NCI-H146 treated with DMSO at 0.1 percent for 48 hours (cell line): ENCODE results near the gene DGUOK.

ENCODE experiments used
- DNase-seq: peaks from one replicate; lab custom pipeline; 2025; ENCODE audit not compliant: unreplicated experiment; lab: John Stamatoyannopoulos, UW

The DGUOK gene

DNA sequence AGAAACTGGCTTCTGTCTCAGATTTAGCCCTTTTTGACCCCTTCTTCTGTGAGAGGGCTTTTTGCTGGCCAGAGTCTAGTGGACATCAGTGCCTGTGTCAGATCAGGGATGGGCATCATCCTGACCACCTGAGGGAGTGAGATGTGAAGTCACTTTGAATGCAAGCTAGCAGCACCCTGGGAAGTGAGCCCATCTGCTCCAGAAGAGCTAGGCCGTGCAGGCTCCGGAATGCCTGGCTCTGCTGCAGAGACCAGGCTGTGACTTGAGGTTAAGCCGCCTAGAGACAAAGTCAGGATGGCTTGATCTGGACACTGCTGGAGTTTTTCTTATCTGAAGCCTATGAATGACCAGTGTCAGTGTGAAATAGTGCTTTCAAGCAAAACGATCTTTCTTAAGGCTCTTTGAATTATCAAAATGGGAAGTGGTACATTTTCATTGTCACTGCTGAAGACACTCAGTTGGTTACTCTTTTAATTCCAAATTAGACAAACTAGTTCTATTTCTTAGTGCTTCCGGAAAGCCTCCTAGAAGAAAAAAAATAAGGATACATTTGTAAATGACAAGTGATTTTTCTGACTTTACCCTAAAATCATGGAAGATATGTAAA is 20.8 kb downstream of the DGUOK start:
- DNase-seq, result no peak

DNA sequence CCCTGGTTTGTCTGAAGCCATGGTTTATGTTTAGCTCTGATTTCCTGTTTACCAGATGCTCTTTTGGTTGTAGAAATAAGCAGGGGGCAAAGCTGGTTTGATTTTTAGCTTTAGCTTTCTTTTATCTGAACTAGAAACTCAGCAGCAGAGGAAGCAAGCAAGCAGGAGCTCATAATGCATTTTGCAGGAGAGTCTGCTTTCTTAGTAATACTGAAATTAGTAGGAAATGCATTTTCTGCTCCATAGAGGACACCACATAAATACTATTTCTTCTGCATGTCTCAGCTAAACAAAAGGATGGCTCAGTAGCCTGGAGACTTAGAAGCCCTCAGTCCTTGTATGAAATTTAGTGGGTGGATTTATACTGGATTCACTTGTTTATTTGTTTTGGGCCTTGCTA is 23.1 kb downstream of the DGUOK start:
- DNase-seq, result no peak

GRCh38 chr2:73952499-73953446 is 26.1 kb downstream of the DGUOK start:
- no peak for DNase-seq

GRCh38 chr2:73956218-73956865 is 29.7 kb downstream of the DGUOK start:
- DNase-seq, result no peak

GRCh38 chr2:73961274-73961673 is 34.6 kb downstream of the DGUOK start:
- DNase-seq, result no peak

GRCh38 chr2:73961823-73962615 is 35.3 kb downstream of the DGUOK start:
- no peak for DNase-seq

GRCh38 chr2:73962798-73963197 is 36.1 kb downstream of the DGUOK start:
- DNase-seq, result no peak

DNA sequence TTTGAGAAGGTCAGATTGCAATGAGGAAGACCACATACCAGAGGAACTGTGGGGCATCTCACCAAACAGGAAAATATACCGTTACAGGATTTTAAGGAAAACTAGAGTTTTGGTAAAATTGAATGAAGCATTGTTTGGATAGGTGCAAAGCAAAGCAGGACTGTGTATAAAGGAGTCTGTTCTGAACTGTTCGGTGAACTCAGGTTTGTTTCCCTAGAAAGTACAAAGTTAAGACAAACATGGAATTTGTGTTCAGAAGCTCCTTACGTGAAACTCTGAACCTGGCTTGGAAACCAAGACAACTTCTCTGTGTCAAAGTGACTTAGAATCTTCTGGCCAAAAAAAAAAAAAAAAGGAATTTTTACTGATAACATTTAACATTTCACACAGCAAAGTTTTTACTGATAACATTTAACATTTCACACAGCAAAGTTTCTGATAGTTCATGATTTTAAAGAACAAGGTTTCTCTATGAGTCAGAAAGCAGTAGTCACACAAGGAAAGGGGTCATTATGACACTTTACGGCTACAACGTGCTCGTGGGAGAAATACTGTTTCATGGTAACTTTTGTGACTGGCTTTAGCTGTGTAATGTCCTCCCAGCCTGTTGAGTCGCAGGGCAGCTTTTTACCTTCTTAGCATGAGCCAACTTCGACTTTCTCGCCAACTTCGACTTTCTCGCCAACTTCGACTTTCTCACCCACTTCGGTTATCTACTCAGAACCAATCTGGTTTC is 36.9 kb downstream of the DGUOK start:
- DNase-seq, result no peak

DNA sequence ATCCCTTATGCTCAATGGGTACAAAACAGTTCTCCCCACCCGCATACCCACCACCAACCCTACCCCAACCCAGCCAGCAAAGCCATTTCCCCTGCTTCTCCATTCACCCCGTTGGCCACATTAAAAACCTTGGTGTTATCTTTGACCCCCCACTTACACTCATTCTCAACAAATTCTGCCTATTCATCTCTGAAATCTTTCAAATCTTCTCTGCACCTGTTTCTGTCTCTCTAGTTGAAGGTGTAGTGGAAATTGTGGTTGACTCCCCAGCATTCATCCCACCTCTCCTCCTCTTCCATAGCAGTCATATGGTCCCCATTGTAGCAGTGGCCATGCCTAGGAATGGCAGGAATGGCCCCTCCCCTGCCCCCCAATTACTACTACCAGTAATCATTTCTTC is 37.5 kb downstream of the DGUOK start:
- DNase-seq, result no peak

- DNase-seq, result no peak
These were observed 38.4 kb downstream of the DGUOK start for GRCh38 chr2:73965053-73965452.

- DNase-seq, result peak; percentile 21
These were observed 41.8 kb downstream of the DGUOK start for GRCh38 chr2:73968357-73968937.

DNA sequence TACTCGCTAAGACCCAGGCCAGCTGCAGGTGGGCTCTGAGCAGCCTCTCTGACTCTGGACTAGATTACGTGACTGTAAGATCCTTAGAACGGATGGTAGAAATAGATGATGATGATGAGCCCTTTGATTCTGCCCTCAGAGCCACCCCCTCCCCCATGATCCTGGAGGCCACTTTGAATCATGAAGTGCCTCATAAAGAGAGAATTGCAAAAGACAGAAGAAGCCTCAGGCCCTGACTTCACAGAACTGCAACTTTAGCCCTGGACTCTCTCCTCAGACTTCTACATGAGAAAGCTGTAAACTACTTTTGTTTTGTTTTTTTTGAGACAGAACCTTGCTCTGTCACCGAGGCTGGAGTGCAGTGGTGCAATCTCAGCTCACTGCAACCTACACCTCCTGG is 42.7 kb downstream of the DGUOK start:
- no peak for DNase-seq

DNA sequence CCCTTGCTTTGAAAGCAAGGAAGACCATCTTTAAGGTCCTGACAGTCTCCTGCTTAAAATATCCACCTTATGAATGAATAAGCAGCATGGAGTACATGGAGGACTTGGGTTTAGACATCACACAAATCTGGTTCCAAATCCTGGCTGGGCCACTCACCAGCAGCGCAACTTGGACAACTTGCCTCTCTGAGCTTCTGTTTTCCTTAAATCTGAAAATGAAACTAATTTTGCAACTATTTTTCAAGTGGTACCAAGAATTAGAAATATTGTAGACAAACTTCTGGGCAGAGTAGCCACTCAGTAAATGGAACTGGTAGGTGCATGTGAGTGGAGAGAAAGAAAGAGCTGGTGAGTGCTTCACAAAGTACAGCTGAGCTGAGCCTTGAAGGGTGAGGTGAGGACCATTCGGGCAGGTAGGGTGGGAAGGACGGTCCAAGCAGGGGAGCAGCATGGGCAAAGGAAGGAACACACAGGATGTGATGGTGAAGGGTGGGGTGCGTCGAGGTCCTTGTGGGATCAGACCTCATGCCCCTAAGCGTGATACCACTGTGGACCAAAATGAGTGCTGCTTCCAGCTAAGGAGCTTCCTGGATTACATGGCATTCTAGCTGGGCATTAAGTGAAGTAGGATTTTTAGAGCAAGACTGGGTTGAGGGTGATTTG is 43.6 kb downstream of the DGUOK start:
- no peak for DNase-seq

DNA sequence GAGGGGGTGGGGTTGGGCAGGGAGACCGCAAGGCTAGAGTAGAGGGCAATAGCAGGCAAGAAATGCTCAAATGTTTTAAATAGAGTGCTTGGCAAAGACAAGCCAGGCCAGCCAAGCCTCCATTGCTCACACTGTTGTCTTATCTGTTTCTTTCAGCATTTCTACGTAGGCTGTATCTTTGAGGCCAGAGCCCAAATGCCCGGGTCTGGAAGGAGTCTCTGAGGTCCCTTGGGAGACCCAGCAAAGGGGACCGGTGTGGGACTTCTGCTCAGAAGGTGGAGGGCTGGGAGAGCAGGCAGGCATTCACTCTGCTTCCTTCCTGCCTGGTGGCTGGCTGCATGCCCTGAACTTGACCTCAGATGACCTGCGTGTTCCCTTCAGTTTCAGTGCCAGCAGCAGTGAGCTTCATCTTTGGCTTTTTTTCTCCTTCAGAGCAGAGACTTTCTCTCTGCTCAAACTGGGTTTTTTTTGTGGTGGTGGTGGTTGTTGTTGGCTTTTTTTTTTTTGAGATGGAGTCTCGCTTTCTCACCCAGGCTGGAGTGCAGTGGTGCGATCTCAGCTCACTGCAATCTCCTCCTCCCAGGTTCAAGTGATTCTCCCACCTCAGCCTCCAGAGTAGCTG is 44.3 kb downstream of the DGUOK start:
- DNase-seq, result no peak

GRCh38 chr2:73971722-73972121 is 45.0 kb downstream of the DGUOK start:
- DNase-seq, result no peak

DNA sequence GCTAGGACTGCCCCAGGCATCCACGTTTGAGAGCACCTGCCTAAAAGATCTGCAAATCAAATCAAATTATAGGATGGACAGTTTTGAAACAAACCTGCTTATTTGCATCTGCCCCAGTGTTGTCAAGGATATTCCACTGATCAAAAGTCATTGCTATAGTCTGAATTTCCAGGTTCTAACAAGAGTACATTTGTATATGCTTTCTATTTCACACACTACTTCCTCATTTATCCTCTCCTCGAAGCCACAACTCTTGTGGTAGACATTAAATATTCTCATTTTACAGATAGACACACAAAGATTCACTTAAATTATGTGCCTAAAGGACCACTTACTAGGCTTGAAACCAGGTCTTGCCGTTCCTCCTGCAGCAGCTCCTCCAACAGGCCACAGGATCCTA is 46.2 kb downstream of the DGUOK start:
- no peak for DNase-seq

DNA sequence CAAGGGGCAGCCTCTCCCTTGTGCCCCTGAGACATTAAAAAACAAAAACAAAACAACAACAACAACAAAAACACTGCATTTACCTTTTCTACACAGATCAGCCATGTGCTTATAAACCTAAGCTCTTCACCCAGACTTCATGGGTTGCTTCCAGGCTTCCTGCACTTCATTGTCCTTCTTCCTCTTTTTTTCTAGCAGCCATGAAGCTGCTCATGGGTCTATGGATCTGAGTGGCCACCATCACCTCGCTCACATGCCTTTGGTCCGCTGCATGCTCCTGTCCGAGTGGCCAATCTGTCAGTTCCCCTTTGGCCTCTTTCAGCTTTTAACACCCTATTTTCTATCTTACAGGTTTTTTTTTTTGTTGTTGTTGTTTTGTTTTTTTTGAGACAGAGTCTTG is 49.1 kb downstream of the DGUOK start:
- no peak for DNase-seq

GRCh38 chr2:73976803-73977202 is 50.1 kb downstream of the DGUOK start:
- DNase-seq, result no peak

DNA sequence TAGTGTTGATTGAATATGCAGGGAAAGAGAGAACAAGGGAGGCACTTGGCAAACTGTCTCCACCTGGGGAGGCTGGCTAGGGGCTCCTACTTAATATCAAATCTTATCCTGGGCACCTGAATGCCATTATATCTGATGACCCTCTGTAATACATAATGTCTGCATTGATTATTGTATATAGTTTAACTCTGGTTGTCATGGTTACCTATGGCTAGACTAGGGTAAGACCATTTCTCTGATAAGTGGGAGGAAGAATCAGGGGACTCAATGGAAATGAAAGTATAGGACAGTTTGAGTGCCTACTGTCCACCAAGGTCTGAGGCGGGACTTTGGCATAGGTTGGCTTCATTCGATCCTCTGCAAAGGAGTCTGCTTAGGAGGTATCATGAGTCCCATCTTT is 50.8 kb downstream of the DGUOK start:
- no peak for DNase-seq
